WTC11 (cell line): Measurements from ENCODE around the gene ENPP7. TPM values are rescaled to one million over a fixed set of nuclear protein-coding genes. Genes with fewer than 3 reads are reported as not detected.

Experiments
- ATAC-seq: fragments of 200-7000 bp; cut with Tn5 transposase; 2 replicates; pipeline ENCODE4 v1.10.0; 2021; ENCODE audit warnings: mild to moderate bottlenecking, moderate library complexity
- CTCF ChIA-PET: fragments of 300-600 bp; sonication (Branson Sonifier 250); formaldehyde crosslinking; loops from one replicate; lab custom pipeline; 2021; ENCODE audit warnings: antibody characterized with exemption; lab: Charles Lee
- POLR2A ChIA-PET: fragments of 350-600 bp; sonication (Branson Sonifier 250); formaldehyde crosslinking; loops from one replicate; lab custom pipeline; 2021; ENCODE audit warnings: antibody characterized with exemption; lab: Charles Lee
- DNase-seq: peaks from one replicate; pipeline ENCODE4 v3.0.0; 2021; ENCODE audit warnings: low spot score
- H3K27ac Mint-ChIP-seq: 2 replicates; pipeline ENCODE4 v1.8.0; 2021; ENCODE audit warnings: mixed read lengths
- H3K27me3 Mint-ChIP-seq: 2 replicates; pipeline ENCODE4 v1.8.0; 2021; ENCODE audit warnings: low read depth, mild to moderate bottlenecking, moderate library complexity, mixed read lengths
- H3K36me3 Mint-ChIP-seq: 2 replicates; pipeline ENCODE4 v1.8.0; 2021; ENCODE audit warnings: mixed read lengths
- H3K4me1 Mint-ChIP-seq: 2 replicates; pipeline ENCODE4 v1.8.0; 2022; ENCODE audit warnings: mixed read lengths
- H3K4me3 Mint-ChIP-seq: 2 replicates; pipeline ENCODE4 v1.8.0; 2021; ENCODE audit warnings: mild to moderate bottlenecking, moderate library complexity, mixed read lengths
- H3K9me3 Mint-ChIP-seq: 2 replicates; pipeline ENCODE4 v1.8.0; 2021; ENCODE audit warnings: mixed read lengths
- CBFB ChIP-seq: sonication (generic); formaldehyde crosslinking; IDR thresholded peaks from 2 replicates; pipeline ENCODE4 v1.8.1; 2022; ENCODE audit warnings: mild to moderate bottlenecking, low read depth, missing genetic modification reagents
- ELF4 ChIP-seq: sonication (generic); formaldehyde crosslinking; IDR thresholded peaks from 2 replicates; pipeline ENCODE4 v1.8.1; 2022; ENCODE audit warnings: low read depth, mild to moderate bottlenecking, moderate library complexity, missing genetic modification reagents
- GABPB1 ChIP-seq: sonication (generic); formaldehyde crosslinking; IDR thresholded peaks from 2 replicates; pipeline ENCODE4 v1.8.1; 2023; ENCODE audit warnings: mild to moderate bottlenecking, missing genetic modification reagents
- RELA ChIP-seq: sonication (generic); formaldehyde crosslinking; IDR thresholded peaks from 2 replicates; pipeline ENCODE4 v1.8.1; 2022; ENCODE audit warnings: missing genetic modification reagents, mild to moderate bottlenecking, borderline replicate concordance
- SMAD3 ChIP-seq: sonication (generic); formaldehyde crosslinking; IDR thresholded peaks from 2 replicates; pipeline ENCODE4 v1.8.0; 2022; ENCODE audit warnings: missing genetic modification reagents, mild to moderate bottlenecking, borderline replicate concordance
- SOX15 ChIP-seq: fragments of 250-450 bp; sonication (Bioruptor Pico); IDR thresholded peaks from 2 replicates; pipeline ENCODE4 v1.9.0; 2021; ENCODE audit warnings: mild to moderate bottlenecking
- ZNF121 ChIP-seq: sonication (generic); formaldehyde crosslinking; IDR thresholded peaks from 2 replicates; pipeline ENCODE4 v1.8.0; 2023; ENCODE audit warnings: missing genetic modification reagents
- ZNF232 ChIP-seq: sonication (generic); formaldehyde crosslinking; IDR thresholded peaks from 2 replicates; pipeline ENCODE4 v1.8.0; 2022; ENCODE audit warnings: mild to moderate bottlenecking, missing genetic modification reagents
- total RNA-seq: library from RNA; stranded (reverse); gene quantifications from 3 replicates; pipeline ENCODE4 v1.2.3, GENCODE V29; 2021
- TF ChIP-seq, protein P1 (sequence below): fragments of 250-450 bp; sonication (Bioruptor Pico); IDR thresholded peaks from 2 replicates; pipeline ENCODE4 v2.1.2; 2022; ENCODE audit warnings: mild to moderate bottlenecking, moderate library complexity
- TF ChIP-seq, protein P2 (sequence below): sonication (generic); formaldehyde crosslinking; IDR thresholded peaks from 2 replicates; pipeline ENCODE4 v1.8.1; 2023; ENCODE audit warnings: mild to moderate bottlenecking, missing genetic modification reagents, borderline replicate concordance
- TF ChIP-seq, protein P3 (sequence below): fragments of 250-450 bp; sonication (Bioruptor Pico); IDR thresholded peaks from 2 replicates; pipeline ENCODE4 v1.9.0; 2021; ENCODE audit warnings: mild to moderate bottlenecking
- TF ChIP-seq, protein P4 (sequence below): sonication (generic); formaldehyde crosslinking; IDR thresholded peaks from 2 replicates; pipeline ENCODE4 v1.8.0; 2023; ENCODE audit warnings: missing genetic modification reagents
- TF ChIP-seq, protein P5 (sequence below): sonication (generic); formaldehyde crosslinking; IDR thresholded peaks from 2 replicates; pipeline ENCODE4 v1.8.1; 2022; ENCODE audit warnings: mild to moderate bottlenecking, missing genetic modification reagents, moderate library complexity, borderline replicate concordance
- TF ChIP-seq, protein P6 (sequence below): sonication (generic); formaldehyde crosslinking; IDR thresholded peaks from 2 replicates; pipeline ENCODE4 v1.8.0; 2023; ENCODE audit warnings: missing genetic modification reagents, mild to moderate bottlenecking, borderline replicate concordance
- TF ChIP-seq, protein P7 (sequence below): sonication (generic); formaldehyde crosslinking; IDR thresholded peaks from 2 replicates; pipeline ENCODE4 v1.8.1; 2023; ENCODE audit warnings: mild to moderate bottlenecking, missing genetic modification reagents
- TF ChIP-seq, protein P8 (sequence below): sonication (generic); formaldehyde crosslinking; IDR thresholded peaks from 2 replicates; pipeline ENCODE4 v1.8.1; 2023; ENCODE audit warnings: mild to moderate bottlenecking, missing genetic modification reagents, moderate library complexity

ENPP7 gene
- total RNA-seq, 1 experiment from 2014 or later = not detected

DNA sequence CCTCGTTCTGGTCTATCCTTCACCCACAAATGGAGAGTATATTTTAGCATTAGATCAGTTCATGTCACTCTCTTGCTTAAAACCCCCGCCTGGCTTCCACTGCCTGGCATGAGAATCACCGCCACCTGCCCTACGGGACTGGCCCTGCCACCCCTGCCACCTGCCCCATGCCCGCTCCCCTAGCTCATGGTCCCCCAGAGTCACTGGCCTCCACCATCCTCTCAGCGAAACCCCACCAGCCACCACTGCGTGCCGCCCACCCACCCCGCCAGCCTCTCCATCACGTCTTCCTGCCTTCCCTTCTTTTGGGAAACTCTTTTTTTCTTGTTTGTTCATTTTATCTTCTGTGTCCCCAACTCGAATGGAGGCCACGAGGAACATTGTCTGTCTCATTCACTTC lies 982 bp upstream of the ENPP7 start (continued):
- TF ChIP-seq, protein P1, sequence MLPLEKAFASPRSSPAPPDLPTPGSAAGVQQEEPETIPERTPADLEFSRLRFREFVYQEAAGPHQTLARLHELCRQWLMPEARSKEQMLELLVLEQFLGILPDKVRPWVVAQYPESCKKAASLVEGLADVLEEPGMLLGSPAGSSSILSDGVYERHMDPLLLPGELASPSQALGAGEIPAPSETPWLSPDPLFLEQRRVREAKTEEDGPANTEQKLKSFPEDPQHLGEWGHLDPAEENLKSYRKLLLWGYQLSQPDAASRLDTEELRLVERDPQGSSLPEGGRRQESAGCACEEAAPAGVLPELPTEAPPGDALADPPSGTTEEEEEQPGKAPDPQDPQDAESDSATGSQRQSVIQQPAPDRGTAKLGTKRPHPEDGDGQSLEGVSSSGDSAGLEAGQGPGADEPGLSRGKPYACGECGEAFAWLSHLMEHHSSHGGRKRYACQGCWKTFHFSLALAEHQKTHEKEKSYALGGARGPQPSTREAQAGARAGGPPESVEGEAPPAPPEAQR (CRISPR knock-in tag) = no peak
- TF ChIP-seq CBFB (CRISPR knock-in tag) = no peak
- TF ChIP-seq, protein P2, sequence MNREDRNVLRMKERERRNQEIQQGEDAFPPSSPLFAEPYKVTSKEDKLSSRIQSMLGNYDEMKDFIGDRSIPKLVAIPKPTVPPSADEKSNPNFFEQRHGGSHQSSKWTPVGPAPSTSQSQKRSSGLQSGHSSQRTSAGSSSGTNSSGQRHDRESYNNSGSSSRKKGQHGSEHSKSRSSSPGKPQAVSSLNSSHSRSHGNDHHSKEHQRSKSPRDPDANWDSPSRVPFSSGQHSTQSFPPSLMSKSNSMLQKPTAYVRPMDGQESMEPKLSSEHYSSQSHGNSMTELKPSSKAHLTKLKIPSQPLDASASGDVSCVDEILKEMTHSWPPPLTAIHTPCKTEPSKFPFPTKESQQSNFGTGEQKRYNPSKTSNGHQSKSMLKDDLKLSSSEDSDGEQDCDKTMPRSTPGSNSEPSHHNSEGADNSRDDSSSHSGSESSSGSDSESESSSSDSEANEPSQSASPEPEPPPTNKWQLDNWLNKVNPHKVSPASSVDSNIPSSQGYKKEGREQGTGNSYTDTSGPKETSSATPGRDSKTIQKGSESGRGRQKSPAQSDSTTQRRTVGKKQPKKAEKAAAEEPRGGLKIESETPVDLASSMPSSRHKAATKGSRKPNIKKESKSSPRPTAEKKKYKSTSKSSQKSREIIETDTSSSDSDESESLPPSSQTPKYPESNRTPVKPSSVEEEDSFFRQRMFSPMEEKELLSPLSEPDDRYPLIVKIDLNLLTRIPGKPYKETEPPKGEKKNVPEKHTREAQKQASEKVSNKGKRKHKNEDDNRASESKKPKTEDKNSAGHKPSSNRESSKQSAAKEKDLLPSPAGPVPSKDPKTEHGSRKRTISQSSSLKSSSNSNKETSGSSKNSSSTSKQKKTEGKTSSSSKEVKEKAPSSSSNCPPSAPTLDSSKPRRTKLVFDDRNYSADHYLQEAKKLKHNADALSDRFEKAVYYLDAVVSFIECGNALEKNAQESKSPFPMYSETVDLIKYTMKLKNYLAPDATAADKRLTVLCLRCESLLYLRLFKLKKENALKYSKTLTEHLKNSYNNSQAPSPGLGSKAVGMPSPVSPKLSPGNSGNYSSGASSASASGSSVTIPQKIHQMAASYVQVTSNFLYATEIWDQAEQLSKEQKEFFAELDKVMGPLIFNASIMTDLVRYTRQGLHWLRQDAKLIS (CRISPR knock-in tag) = no peak
- TF ChIP-seq ZNF232 (CRISPR knock-in tag) = no peak
- no peak for TF ChIP-seq ZNF121

DNA sequence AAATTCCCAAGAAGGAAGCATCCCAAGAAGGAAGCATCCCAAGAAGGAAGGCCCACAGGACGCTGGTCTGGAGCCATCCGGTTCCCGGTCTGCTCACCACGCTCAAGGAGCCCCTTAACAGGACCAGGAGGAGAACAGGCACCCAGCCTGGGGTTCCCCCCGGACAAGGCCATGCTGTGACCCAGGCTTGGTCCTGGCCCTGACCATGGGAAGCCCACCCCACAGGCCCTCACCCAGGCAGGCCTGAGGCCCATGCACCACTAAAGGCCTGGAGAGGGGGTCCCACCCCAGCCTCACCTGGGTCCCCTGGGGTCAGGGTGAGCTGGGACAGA lies 340 bp upstream of the ENPP7 start:
- Mint-ChIP-seq H3K4me3 (no peak overlapping the region), H3K27me3 (no peaks in the 10 kb centered on the region; the same call in 1 of the 2 replicates), H3K4me1 (0 out of 2 replicates have a peak, but pooled peaks cover 6% of the 10 kb centered on the region), H3K27ac (no peak overlapping the region), H3K36me3 (no peaks in the 10 kb centered on the region), H3K9me3 (no peaks in the 10 kb centered on the region)
- CTCF ChIA-PET = no interaction called here
- POLR2A ChIA-PET = no interaction called here
- DNase-seq (no peak), ATAC-seq (no peak)
- TF ChIP-seq RELA (no peak), SMAD3 (CRISPR knock-in tag) (no peak), ELF4 (CRISPR knock-in tag) (no peak), SOX15 (CRISPR knock-in tag) (no peak), GABPB1 (CRISPR knock-in tag) (no peak)
- TF ChIP-seq, protein P3, sequence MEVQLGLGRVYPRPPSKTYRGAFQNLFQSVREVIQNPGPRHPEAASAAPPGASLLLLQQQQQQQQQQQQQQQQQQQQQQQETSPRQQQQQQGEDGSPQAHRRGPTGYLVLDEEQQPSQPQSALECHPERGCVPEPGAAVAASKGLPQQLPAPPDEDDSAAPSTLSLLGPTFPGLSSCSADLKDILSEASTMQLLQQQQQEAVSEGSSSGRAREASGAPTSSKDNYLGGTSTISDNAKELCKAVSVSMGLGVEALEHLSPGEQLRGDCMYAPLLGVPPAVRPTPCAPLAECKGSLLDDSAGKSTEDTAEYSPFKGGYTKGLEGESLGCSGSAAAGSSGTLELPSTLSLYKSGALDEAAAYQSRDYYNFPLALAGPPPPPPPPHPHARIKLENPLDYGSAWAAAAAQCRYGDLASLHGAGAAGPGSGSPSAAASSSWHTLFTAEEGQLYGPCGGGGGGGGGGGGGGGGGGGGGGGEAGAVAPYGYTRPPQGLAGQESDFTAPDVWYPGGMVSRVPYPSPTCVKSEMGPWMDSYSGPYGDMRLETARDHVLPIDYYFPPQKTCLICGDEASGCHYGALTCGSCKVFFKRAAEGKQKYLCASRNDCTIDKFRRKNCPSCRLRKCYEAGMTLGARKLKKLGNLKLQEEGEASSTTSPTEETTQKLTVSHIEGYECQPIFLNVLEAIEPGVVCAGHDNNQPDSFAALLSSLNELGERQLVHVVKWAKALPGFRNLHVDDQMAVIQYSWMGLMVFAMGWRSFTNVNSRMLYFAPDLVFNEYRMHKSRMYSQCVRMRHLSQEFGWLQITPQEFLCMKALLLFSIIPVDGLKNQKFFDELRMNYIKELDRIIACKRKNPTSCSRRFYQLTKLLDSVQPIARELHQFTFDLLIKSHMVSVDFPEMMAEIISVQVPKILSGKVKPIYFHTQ (CRISPR knock-in tag) = no peak
- TF ChIP-seq, protein P4, sequence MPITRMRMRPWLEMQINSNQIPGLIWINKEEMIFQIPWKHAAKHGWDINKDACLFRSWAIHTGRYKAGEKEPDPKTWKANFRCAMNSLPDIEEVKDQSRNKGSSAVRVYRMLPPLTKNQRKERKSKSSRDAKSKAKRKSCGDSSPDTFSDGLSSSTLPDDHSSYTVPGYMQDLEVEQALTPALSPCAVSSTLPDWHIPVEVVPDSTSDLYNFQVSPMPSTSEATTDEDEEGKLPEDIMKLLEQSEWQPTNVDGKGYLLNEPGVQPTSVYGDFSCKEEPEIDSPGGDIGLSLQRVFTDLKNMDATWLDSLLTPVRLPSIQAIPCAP = no peak
- TF ChIP-seq, protein P5, sequence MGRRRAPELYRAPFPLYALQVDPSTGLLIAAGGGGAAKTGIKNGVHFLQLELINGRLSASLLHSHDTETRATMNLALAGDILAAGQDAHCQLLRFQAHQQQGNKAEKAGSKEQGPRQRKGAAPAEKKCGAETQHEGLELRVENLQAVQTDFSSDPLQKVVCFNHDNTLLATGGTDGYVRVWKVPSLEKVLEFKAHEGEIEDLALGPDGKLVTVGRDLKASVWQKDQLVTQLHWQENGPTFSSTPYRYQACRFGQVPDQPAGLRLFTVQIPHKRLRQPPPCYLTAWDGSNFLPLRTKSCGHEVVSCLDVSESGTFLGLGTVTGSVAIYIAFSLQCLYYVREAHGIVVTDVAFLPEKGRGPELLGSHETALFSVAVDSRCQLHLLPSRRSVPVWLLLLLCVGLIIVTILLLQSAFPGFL (CRISPR knock-in tag) = no peak
- TF ChIP-seq, protein P6, sequence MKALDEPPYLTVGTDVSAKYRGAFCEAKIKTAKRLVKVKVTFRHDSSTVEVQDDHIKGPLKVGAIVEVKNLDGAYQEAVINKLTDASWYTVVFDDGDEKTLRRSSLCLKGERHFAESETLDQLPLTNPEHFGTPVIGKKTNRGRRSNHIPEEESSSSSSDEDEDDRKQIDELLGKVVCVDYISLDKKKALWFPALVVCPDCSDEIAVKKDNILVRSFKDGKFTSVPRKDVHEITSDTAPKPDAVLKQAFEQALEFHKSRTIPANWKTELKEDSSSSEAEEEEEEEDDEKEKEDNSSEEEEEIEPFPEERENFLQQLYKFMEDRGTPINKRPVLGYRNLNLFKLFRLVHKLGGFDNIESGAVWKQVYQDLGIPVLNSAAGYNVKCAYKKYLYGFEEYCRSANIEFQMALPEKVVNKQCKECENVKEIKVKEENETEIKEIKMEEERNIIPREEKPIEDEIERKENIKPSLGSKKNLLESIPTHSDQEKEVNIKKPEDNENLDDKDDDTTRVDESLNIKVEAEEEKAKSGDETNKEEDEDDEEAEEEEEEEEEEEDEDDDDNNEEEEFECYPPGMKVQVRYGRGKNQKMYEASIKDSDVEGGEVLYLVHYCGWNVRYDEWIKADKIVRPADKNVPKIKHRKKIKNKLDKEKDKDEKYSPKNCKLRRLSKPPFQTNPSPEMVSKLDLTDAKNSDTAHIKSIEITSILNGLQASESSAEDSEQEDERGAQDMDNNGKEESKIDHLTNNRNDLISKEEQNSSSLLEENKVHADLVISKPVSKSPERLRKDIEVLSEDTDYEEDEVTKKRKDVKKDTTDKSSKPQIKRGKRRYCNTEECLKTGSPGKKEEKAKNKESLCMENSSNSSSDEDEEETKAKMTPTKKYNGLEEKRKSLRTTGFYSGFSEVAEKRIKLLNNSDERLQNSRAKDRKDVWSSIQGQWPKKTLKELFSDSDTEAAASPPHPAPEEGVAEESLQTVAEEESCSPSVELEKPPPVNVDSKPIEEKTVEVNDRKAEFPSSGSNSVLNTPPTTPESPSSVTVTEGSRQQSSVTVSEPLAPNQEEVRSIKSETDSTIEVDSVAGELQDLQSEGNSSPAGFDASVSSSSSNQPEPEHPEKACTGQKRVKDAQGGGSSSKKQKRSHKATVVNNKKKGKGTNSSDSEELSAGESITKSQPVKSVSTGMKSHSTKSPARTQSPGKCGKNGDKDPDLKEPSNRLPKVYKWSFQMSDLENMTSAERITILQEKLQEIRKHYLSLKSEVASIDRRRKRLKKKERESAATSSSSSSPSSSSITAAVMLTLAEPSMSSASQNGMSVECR (CRISPR knock-in tag) = no peak
- TF ChIP-seq, protein P7, sequence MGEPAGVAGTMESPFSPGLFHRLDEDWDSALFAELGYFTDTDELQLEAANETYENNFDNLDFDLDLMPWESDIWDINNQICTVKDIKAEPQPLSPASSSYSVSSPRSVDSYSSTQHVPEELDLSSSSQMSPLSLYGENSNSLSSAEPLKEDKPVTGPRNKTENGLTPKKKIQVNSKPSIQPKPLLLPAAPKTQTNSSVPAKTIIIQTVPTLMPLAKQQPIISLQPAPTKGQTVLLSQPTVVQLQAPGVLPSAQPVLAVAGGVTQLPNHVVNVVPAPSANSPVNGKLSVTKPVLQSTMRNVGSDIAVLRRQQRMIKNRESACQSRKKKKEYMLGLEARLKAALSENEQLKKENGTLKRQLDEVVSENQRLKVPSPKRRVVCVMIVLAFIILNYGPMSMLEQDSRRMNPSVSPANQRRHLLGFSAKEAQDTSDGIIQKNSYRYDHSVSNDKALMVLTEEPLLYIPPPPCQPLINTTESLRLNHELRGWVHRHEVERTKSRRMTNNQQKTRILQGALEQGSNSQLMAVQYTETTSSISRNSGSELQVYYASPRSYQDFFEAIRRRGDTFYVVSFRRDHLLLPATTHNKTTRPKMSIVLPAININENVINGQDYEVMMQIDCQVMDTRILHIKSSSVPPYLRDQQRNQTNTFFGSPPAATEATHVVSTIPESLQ = no peak
- TF ChIP-seq, protein P8, sequence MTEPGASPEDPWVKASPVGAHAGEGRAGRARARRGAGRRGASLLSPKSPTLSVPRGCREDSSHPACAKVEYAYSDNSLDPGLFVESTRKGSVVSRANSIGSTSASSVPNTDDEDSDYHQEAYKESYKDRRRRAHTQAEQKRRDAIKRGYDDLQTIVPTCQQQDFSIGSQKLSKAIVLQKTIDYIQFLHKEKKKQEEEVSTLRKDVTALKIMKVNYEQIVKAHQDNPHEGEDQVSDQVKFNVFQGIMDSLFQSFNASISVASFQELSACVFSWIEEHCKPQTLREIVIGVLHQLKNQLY (CRISPR knock-in tag) = no peak
